ENCODE measurements around the gene KRTAP10-9.
"Not testable (repeated sequence)": the region's sequence is repeated elsewhere in the genome, so short reads cannot be mapped to it uniquely, and the experiment has no call there.

Gene KRTAP10-9

GRCh38 chr21:44595524-44595923, 31.4 kb upstream of the KRTAP10-9 start:
- DNase-seq (ENCODE audit: low read depth) = no peak

GRCh38 chr21:44596068-44596725, 30.7 kb upstream of the KRTAP10-9 start:
- peak; percentile 1 for DNase-seq (ENCODE audit: low read depth)

DNA sequence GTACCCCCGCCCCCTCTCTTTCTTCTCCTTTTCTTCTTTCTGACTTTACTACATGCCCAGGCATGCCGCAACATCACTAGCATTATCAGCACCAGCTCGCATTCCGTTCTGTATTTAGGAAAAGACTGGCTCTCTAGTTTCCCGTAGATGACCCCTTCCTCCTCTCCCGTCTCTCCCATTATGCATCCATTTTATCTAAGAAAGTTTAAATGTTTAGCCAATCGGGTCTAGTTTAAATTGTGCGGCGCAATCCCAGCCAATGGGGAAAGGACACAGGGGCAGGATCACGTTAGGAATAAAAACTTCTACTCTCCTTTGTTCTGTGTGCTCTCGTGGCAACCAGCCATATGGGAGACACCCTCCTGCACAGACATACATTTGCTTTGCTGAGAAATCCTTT, 28.8 kb upstream of the KRTAP10-9 start:
- DNase-seq (ENCODE audit: low read depth) = no peak

DNA sequence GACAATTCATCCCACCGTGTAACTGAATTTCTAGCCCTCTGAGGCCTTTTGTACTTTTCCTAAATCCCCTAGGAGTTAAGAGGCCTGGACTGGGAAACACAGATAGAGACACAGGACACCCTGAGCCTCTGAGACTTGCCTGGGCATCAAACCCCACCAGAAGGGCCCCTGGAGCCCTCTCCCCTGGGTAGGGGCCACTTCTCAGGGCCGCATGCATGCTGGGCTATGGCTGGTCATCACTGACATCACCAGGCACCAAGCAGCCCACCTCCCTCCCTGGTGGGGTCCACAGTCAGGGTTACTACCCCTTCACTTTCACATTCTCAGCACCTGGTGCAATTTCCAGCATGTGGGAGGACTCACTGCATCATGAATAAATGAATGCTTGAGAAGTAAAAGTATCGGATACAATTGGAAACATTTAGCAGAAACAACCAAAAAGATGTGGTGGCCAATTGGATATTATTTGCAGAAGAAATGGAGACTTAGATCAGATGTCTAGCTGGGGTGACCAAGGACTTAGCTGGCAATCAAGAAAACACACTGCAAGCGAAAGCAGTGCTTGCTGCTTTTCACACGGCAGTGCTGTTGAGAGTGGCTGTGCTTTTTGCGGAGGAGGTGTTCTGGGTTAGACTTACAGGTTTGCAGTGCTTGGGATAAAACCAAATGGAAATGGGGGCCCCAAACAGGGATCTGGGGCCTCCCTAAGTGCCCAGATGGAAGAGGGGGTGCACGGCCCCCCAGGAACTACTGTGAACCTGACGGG, 27.4 kb upstream of the KRTAP10-9 start:
- DNase-seq (ENCODE audit: low read depth) = no peak

DNA sequence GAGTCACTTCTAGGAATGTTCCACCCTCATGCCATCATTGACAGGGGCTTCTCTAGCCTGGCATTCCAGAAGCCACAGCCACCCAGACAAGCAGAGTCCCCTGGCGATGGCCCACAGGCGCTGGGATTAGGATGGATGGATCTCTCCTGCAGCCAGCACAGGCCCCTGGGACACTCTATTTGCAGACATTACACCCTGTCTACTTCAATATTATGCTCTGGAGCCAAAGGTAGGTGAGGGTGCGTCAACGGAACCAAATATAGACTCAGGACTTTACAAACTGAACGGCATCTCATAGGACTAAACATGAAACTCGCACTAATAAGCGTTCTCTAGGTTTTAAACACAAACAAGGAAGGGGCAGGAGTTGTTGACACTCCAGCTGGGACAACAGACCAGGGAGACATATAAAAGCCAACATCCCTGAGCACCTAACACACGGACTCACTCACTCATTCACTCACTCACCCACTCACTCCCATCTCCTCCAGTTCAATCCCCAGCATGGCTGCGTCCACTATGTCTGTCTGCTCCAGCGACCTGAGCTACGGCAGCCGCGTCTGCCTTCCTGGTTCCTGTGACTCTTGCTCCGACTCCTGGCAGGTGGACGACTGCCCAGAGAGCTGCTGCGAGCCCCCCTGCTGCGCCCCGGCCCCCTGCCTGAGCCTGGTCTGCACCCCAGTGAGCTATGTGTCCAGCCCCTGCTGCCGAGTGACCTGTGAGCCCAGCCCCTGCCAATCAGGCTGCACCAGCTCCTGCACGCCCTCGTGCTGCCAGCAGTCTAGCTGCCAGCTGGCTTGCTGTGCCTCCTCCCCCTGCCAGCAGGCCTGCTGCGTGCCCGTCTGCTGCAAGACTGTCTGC, 26.5 kb upstream of the KRTAP10-9 start, which contains the start of gene KRTAP10-7:
Gene KRTAP10-7, plus strand, starts transcription at position 480 of the 861 bp plus-strand sequence. Its CDS starts 25 bp downstream, at position 505.
- DNase-seq (ENCODE audit: low read depth) = not testable (repeated sequence)

- not testable (repeated sequence) for DNase-seq (ENCODE audit: low read depth)
These were observed 25.8 kb upstream of the KRTAP10-9 start for GRCh38 chr21:44601091-44601490.

GRCh38 chr21:44601596-44602462, 25.1 kb upstream of the KRTAP10-9 start:
- DNase-seq (ENCODE audit: low read depth) = no peak

DNA sequence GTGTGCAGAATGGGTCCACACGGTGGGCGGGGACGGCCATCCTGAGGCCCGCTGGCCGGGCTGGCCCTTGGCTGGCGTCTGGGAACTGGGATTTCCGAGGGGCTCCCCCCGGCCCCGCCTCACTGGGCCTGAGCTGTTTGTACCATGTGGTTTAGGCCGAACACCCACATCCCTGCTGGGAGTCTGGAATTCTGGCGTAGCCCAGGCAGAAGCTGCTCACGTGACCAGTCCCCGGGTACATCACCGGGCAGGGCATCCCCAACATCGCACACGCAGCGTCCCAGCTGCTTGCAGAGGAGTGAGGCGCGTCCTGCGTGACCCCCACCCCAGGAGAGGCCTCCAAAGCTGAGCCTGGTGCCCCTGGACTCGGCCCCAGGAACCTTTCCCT, 24.4 kb upstream of the KRTAP10-9 start:
- no peak for DNase-seq (ENCODE audit: low read depth)

DNA sequence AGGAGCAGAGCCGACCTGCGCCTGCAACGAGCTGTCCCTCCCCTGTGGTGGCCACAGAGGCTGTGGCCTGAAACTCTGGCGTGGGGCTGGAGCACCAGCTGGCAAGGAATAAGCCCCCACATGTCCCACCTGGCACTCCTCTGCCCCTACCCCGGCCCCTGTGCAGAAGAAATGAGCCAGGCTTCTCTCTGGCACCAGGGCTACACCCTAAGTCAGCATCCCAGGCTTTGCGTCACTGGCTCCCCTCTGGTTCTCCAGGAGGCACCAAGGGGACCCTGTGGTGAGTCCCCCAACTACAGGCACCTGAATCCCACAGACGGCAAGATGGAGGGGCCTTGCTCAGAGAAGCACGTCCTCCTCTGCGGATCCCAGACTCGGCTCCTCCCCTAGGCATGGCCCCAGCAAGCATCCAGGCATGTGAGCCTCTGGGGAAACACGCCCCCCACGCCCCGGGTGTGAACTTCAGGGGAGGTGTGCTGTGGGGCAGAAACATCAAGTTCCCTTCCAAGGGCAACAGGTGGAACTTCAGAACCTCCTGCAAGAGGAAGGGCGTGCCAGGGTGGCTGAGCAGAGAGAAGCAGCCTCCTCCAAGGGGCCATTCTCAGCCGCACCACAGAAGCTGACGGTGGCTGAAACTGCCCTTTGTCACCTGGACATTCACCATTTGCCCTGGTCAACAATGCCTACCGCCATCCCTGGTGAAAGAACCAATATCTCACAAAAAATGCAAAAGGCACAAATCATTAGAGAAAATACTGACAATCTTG, 23.6 kb upstream of the KRTAP10-9 start:
- no peak for DNase-seq (ENCODE audit: low read depth)

DNA sequence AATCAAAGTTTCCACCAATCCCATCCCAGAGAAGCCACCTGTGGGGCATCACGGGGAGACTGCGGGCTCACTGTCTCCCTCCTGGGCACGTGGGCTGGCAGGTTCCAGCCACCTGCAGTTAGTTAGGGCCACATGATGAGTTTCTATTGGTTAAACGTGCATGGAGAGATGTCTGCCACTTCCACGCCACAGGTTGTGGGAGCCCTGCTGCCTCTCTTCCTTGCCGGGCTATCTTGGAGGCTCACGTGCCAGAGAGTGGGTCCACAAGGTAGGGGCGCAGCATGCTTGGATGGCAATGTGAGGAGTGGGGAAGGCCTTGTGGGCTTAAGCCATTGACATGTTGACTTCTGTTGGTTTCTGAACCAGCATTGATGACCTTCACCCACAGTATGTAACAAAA, 23.0 kb upstream of the KRTAP10-9 start:
- no peak for DNase-seq (ENCODE audit: low read depth)

GRCh38 chr21:44606495-44606894, 20.4 kb upstream of the KRTAP10-9 start:
- no peak for DNase-seq (ENCODE audit: low read depth)

DNA sequence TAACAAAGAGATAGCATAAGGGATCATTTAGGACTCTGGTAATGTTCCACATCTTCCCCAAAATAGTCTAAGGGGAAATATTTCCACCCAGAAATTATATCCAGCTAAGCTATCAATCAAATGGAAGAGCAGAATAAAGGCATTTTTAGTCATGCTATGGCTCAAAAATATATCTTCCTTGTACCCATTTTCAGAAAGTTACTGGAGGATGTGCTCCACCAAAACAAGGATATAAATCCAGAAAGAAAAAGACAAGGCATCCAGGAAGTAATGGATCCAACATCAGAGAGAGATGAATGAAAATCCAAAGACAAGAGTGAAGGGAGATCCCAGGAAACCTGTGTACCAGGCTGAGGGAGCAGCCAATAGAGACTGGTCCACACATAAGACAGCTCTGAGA, 17.7 kb upstream of the KRTAP10-9 start:
- no peak for DNase-seq (ENCODE audit: low read depth)

DNA sequence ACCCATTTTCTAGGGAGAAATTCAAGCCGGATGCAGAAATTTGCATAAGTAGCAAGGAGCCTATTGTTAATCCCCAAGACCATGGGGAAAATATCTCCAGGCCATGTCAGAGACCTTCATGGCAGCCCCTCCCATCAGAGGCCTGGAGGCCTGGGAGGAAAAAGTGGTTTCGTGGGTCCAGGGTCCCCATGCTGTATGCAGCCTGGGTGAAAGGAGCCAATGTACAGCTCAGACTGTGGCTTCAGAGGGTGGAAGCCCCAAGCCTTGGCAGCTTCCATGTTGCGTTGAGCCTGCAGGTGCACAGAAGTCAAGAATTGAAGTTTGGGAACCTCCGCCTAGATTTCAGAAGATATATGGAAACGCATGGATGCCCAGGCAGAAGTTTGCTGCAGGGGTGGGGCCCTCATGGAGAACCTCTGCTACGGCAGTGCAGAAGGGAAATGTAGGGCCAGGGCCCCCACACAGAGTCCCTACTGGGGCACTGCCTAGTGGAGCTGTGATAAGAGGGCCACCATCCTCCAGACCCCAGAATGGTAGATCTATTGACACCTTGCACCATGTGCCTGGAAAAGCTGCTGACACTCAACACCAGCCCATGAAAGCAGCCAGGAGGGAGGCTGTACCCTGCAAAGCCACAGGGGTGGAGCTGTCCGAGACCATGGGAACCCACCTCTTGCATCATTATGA, 16.6 kb upstream of the KRTAP10-9 start:
- DNase-seq (ENCODE audit: low read depth) = not testable (repeated sequence)

GRCh38 chr21:44611551-44611950, 15.3 kb upstream of the KRTAP10-9 start:
- no peak for DNase-seq (ENCODE audit: low read depth)

DNA sequence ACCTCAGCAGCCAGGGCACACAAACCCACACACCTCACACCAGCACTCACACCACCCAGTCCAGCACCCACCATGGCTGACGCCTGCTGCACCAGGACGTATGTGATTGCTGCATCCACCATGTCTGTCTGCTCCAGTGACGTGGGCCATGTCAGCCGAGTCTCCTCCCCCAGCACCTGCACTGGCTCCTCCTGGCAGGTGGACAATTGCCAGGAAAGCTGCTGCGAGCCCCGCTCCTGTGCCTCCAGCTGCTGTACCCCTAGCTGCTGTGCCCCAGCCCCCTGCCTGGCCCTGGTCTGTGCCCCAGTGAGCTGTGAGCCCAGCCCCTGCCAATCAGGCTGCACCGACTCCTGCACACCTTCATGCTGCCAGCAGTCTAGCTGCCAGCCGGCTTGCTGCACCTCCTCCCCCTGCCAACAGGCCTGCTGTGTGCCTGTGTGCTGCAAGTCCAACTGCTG, 14.8 kb upstream of the KRTAP10-9 start, which contains the start of gene KRTAP10-8:
Gene KRTAP10-8, plus strand, starts transcription at position 51 of the 458 bp plus-strand sequence. Its CDS starts 22 bp downstream, at position 73.
- no peak for DNase-seq (ENCODE audit: low read depth)

GRCh38 chr21:44612669-44613229, 14.1 kb upstream of the KRTAP10-9 start:
- no peak for DNase-seq (ENCODE audit: low read depth)

DNA sequence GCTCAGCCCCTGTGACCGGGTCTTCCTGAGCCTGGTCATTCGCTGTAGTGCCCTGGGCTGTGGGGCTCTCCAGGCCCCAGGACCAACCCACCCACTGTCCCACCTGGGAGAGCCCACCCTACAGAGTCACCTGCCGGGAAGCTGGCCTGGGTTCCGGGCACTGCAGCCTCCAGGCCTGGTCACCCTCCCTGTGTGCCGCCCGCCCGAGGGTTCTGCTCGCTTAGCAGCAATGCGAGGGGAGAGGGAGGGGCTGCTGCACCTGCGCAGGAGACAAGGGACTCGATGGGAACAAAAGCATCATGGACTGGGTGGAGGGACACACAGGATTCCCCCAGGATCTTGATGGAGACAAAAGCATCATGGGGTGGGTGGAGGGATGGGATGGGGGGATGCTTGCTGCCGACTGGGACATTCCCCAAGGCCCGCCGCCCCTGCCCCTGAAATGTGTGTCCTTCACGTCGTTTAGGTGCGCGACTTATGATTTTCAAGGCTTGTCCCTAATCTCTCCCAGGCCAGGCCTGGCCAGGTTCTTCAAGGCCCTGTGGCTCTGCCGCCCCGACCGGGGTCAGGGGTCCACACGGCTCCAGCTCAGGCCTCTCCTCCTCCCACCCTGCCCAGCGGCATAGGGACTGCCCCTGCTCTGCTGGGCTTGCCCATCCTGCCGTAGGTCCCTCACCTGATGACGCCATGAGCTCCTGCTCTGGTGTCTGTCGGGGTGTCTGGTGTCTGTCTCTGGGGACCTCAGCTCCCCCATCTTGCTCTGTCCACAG, 13.3 kb upstream of the KRTAP10-9 start:
- no peak for DNase-seq (ENCODE audit: low read depth)

DNA sequence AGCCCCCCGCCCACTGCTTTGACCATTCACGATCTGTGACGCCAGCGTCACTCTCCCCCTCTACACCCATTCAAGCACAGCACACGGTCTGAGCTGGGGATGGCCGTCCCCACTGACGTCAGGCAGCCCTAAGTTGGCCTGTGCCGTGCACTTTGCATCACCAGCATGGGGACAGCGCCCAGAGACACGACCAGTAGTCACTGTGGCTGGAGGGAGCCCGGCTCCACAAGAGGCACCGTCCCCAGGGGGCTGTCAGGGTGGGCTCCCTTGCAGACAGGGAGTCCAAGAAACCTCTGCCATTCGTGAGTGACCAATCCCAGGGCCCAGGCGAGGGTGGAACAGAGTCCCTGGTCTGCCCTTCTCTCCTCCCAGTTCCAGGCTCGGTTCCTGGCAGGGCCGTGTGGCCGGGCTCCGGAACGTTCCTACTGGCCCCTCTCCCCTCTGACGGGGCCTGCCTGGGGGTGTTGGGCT, 12.7 kb upstream of the KRTAP10-9 start:
- DNase-seq (ENCODE audit: low read depth) = no peak

DNA sequence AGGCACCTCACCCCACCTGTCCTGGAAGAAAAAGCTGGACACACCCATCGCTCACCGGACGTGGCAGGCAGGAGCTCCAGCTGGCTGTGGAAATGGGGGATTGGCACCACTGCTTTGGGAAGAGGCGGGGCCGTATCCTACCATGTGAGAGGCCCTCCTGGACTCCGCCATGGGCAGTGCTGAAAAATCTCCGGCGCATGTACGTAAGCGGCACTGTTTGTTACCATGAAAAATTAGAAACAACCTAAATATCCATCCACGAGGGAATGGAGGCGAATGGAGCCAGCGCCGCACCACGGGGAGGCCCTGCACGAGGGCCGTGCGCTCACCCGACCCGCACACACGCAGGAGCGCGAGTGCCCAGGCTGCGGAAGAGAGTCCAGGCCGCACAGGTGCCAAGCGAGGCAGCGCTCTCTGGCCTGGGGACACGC, 11.9 kb upstream of the KRTAP10-9 start:
- DNase-seq (ENCODE audit: low read depth) = no peak
